Small intestine (tissue), 7 donors: ENCODE data around the gene BCL11A. TPM values are rescaled to one million over a fixed set of nuclear protein-coding genes. Genes with fewer than 3 reads are reported as not detected.
A peak's percentile ranks its signal among the peaks of the same experiment; 100 is the strongest.

ENCODE experiments used
- DNase-seq, 2 donors: peaks; one replicate each; pipeline versions ENCODE4 v3.0.0 to v3.0.0-alpha.2; 2013
- FAIRE-seq: peaks from 2 replicates; lab custom pipeline; 2012; peaks lifted over from hg19 to GRCh38; lab: Jason Lieb, UNC
- H3K27ac ChIP-seq, 3 donors: one replicate each; pipeline ENCODE4 v1.5.1; 2013; ENCODE audit warnings: low read length in 2 of 3, mild to moderate bottlenecking in 2 of 3, control low read depth in 1 of 3, inconsistent platforms in 1 of 3, low read depth in 1 of 3, moderate library complexity in 1 of 3
- H3K27me3 ChIP-seq, 3 donors: one replicate each; pipeline ENCODE4 v1.6.1; 2013; ENCODE audit warnings: low read length in 3 of 3, inconsistent platforms in 1 of 3; ENCODE audit not compliant: control insufficient read depth in 3 of 3, insufficient read depth in 3 of 3
- H3K36me3 ChIP-seq, 3 donors: one replicate each; pipeline ENCODE4 v1.6.1; 2013; ENCODE audit warnings: low read length in 3 of 3, inconsistent platforms in 1 of 3, low read depth in 1 of 3, mild to moderate bottlenecking in 1 of 3, moderate library complexity in 1 of 3; ENCODE audit not compliant: control insufficient read depth in 3 of 3, insufficient read depth in 2 of 3
- H3K4me1 ChIP-seq, 3 donors: one replicate each; pipeline ENCODE4 v1.6.1; 2013; ENCODE audit warnings: low read length in 2 of 3, inconsistent platforms in 1 of 3, low read depth in 1 of 3, mild to moderate bottlenecking in 1 of 3, moderate library complexity in 1 of 3; ENCODE audit not compliant: control insufficient read depth in 3 of 3, insufficient read depth in 2 of 3
- H3K4me3 ChIP-seq, 3 donors: one replicate each; pipeline ENCODE4 v1.5.1; 2013; ENCODE audit warnings: low read length in 3 of 3, control low read depth in 1 of 3, inconsistent platforms in 1 of 3, low read depth in 1 of 3, mild to moderate bottlenecking in 1 of 3, moderate library complexity in 1 of 3
- H3K9me3 ChIP-seq, 2 donors: one replicate each; pipeline ENCODE4 v1.6.1; 2013; ENCODE audit warnings: low read depth in 1 of 2, low read length in 1 of 2; ENCODE audit not compliant: control insufficient read depth in 2 of 2, insufficient read depth in 1 of 2
- WGBS, 3 donors: extraction: QIAGEN DNeasy Blood & Tissue Kit; methylation state at CpG; one replicate each; pipeline ENCODE4 v1.1.7; 2013; 5-methylcytosine and 5-hydroxymethylcytosine counted together
- polyA plus RNA-seq, 4 donors: library from polyadenylated mRNA; stranded (reverse) in 3 of 4; unstranded in 1 of 4; fragments of 200-250 nt in 3 of 4; fragments of 120-200 nt in 1 of 4; gene quantifications; one replicate each; pipeline versions ENCODE4 v1.2.1 to v1.2.3, GENCODE V29; 2013
- donor health status: healthy with polysubstance abuse.
- donor health status: control.
- donor health status: control.
- donor health status: Bipolar disorder and iron deficiency.
- donor health status: healthy.

Gene BCL11A
- polyA plus RNA-seq, 4 donors, result 2.2 to 22.5 (median 13.9) TPM

DNA sequence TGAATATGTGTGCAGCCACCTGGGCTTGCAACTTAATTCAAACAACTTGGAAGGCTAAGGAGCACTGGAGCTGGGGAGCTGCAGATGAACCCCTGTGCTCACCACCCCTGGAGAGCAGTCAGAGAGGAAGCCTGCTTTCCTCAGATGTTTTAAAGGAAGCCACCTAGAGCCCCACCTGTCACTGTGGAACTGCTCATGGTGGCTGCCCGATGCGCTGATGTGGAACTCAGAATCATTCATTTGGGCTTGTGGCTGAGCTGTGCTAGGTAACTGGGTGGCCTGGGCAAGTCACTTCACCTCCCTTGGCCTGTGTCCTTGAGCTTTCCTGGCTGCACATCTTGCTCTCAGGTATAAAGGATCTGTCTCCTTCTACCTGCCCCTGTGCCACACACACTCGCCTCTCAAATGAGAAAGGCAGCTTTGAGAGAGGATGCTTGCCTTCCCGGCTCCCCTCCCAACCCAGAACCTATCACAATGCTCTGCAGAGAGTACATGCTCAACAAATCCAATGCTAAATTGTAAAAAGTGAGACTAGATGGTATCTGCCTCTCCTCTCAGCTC lies 41.3 kb downstream of the BCL11A start:
- Histone ChIP-seq H3K36me3 (peaks cover 0 to 54% (median 0%) of the 10 kb centered on the region in 3 donors), H3K4me1 (peaks cover 5 to 72% (median 7%) of the 10 kb centered on the region in 3 donors), H3K4me3 (no peak overlapping the region), H3K27me3 (no peaks in the 10 kb centered on the region), H3K9me3 (no peaks in the 10 kb centered on the region), H3K27ac (peak overlapping the region in 1 of 3 donors; percentile 13)
- FAIRE-seq, result no peak
- DNase-seq, result no peak
- 82 to 87% (median 82%) methylated on average over 4 of the region's 4 CpGs for WGBS, 3 donors

DNA sequence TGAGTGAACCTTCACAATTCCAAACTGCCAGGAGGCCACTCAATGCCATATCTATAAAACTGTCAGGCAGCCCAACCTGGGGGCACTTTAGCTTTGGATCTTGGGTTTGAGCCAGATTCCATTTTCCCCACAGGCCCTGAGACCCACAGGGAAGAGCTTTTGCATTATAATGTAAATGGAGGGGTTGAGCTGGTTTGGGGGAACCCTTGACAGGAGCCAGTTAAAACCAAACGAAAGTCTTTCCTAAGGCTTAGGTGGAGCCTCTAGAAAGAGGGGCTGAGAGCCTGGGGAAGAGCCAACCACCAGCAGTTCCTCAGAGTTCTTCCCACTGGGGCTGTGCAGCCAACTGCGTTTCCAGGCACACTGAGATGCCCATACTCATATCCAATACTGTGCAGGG lies 42.7 kb downstream of the BCL11A start:
- no peak overlapping the region for H3K4me3 ChIP-seq
- H3K4me1 ChIP-seq, result peaks cover 5 to 62% (median 7%) of the 10 kb centered on the region in 3 donors
- DNase-seq (no peak), FAIRE-seq (no peak)
- no peaks in the 10 kb centered on the region for H3K9me3 ChIP-seq
- H3K27ac ChIP-seq, result no peak overlapping the region
- no peaks in the 10 kb centered on the region for H3K27me3 ChIP-seq
- H3K36me3 ChIP-seq, result peaks cover 0 to 53% (median 0%) of the 10 kb centered on the region in 3 donors
- 70 to 96% (median 82%) methylated on average over 2 of the region's 2 CpGs for WGBS, 3 donors

DNA sequence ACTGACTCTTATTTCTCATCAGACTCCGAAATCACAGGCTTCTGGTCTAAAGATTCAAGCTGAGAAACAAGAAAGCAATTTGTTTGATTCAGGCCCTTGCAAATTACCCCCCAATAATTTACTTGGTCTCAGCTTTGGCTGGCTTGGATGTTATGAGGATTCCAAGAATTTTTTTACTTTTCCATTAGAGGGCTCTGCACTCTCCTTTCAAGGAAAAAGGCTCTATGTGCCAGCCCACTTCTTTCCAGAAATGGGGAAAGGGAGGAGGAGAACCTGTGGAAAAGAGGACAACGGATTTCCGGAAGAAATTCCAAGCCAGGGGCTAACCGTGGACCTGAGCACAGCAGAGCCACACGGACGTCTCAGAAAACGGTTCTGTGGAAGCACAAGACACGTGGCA lies 44.4 kb downstream of the BCL11A start:
- Histone ChIP-seq H3K9me3 (no peaks in the 10 kb centered on the region), H3K27me3 (no peaks in the 10 kb centered on the region), H3K4me1 (peaks cover 5 to 49% (median 7%) of the 10 kb centered on the region in 3 donors), H3K27ac (no peak overlapping the region), H3K4me3 (no peak overlapping the region), H3K36me3 (peaks cover 0 to 59% (median 0%) of the 10 kb centered on the region in 3 donors)
- 67 to 68% (median 67%) methylated on average over 8 of the region's 8 CpGs for WGBS, 3 donors
- no peak for FAIRE-seq
- DNase-seq, result no peak

DNA sequence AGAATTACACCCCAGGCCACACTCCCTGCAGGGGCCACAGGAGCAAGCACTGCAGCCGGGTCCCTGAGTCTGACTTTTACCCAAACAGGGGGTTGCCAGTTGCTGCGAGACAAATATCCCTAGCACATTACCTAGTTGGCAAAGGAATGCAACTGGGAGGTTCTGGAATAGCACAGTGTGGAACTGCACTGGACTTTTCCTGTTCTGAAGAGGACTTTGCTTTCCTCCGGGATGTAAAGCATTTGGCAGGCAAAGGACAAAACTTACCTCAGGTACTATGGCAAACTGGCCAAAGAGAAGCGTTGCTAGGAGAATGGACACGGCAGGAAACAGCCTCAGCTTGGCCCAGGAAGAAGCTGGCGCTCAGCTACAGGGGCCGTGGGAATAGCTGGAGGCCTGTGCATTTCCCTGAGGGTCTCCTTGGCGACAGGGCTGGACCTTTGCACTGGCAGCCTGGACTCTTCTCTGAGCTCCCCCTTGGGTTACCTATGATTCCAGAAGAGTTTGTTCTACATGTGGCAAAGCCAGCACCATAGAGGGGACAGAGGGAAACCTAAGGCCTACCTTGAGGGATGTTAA lies 45.0 kb downstream of the BCL11A start:
- H3K27me3 ChIP-seq, result no peaks in the 10 kb centered on the region
- no peak overlapping the region for H3K4me3 ChIP-seq
- 37 to 63% (median 43%) methylated on average over 8 of the region's 8 CpGs for WGBS, 3 donors
- peak overlapping the region in 1 of 3 donors; percentile 26 for H3K27ac ChIP-seq
- peaks cover 5 to 43% (median 5%) of the 10 kb centered on the region in 3 donors for H3K4me1 ChIP-seq
- no peaks in the 10 kb centered on the region for H3K9me3 ChIP-seq
- no peak for FAIRE-seq
- peaks cover 0 to 57% (median 0%) of the 10 kb centered on the region in 3 donors for H3K36me3 ChIP-seq
- DNase-seq, result peak; percentile 55 to 79

DNA sequence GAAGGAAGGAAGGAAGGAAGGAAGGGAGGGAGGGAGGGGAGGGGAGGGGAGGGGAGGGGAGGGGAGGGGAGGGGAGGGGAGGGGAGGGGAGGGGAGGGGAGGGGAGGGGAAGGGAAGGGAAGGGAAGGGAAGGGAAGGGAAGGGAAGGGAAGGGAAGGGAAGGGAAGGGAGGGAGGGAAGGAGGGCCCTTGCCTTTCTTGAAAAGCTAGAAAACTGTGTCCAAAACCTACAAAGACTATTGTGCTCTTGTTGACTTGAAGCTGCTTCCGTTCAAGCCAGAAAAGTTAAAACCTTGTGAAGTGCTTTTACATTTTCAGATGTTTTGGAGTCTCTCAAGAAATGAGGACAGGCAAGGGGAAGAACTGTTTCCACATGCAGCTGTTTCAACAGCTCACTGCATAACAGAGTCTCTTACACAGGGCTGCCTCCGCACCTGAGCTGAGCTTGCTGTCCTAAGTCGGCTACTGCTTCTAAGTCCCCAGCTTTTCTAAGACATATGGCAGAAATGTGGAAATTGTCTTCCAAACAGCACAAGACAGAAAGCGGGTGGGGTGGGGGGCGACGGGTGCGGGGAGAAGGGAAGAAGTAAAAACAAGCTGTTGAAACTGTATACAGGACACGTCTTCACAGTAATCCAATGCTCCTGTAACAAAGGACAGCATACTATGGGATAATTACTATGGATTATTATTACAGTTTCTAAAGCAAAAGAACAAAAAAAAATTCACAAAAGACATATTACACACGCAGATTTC lies 46.1 kb downstream of the BCL11A start:
- 64 to 74% (median 71%) methylated on average over 9 of the region's 9 CpGs for whole genome bisulfite sequencing, 3 donors
- Histone ChIP-seq H3K27me3 (no peaks in the 10 kb centered on the region), H3K27ac (no peak overlapping the region), H3K4me1 (peaks cover 5 to 36% (median 5%) of the 10 kb centered on the region in 3 donors), H3K36me3 (peaks cover 0 to 58% (median 0%) of the 10 kb centered on the region in 3 donors), H3K9me3 (no peaks in the 10 kb centered on the region), H3K4me3 (no peak overlapping the region)
- DNase-seq (no peak), FAIRE-seq (no peak)

DNA sequence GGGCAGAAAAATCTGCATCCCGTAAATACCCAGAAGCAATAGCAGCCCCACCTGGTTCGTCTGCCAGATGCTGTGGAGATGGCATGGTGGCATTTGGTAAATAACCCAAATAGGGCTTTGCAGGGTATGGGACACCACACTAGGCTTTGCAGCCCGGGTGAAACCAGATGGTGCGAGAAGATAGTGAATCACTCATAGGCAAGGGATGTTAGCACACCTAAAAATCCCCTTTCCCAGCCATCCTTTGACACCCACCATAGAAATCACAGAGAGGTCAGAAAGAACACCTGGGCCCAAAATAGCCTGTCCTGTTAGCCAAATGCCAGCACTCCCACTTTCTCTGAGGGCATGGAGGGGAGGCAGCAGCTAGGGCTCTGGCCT lies 47.6 kb downstream of the BCL11A start:
- Histone ChIP-seq H3K27ac (no peak overlapping the region), H3K4me1 (peaks cover 2 to 24% (median 5%) of the 10 kb centered on the region in 3 donors), H3K36me3 (peaks cover 0 to 53% (median 0%) of the 10 kb centered on the region in 3 donors), H3K27me3 (no peaks in the 10 kb centered on the region), H3K9me3 (no peaks in the 10 kb centered on the region), H3K4me3 (no peak overlapping the region)
- FAIRE-seq (no peak), DNase-seq (no peak)
- WGBS, 3 donors, result 61 to 76% (median 69%) methylated on average over 4 of the region's 4 CpGs

DNA sequence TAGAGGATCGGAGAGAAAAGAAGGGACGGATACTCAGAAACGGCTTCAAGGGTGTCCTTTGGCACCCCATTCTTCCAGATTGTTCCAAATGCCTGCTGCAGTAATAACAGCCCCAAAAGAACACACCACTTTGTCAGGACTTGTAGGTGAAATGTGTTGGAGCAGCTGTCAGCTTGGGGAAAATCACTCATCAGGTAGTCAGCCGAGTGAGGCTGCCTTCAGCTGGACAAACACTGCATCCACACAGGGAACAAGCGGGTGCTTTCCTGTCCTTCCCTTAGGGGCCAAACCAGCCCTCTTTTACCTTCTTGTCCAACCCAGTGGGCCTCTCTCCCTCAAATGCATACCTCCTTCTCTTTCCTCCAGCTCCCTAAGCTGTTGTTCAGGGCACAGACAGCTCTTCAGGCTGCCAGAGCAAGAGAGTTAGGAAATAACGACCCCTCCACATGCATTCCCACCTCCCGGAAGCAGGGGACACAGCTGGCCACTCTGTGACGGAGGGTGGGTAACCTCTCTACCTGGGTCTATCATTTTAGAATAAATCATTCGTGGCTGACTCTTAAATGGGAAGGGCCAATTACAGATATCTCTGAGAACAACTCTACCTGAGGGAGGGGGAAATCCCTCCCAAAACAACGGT lies 48.1 kb downstream of the BCL11A start:
- 56 to 75% (median 63%) methylated on average over 10 of the region's 10 CpGs for WGBS, 3 donors

DNA sequence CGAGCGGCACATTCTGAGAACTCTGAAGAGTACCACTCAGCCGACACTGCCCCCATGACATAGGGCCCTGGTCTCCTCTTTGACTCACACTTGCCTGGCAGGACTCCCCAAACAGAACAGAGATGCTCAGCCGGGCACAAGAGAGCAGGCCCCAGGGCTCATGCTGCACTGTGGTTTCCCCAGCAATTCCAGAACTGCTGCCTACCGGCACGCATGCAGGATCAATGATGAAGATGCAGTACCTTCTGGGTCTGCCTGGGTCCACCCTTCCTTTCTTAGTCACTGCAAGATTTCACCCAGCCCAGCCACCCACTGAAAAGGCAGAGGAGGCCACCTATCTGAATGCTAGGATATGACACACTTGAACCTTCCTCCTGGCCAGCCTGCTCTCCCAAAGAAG lies 49.4 kb downstream of the BCL11A start:
- Histone ChIP-seq H3K36me3 (peaks cover 0 to 60% (median 0%) of the 10 kb centered on the region in 3 donors), H3K4me1 (peaks cover 2 to 18% (median 5%) of the 10 kb centered on the region in 3 donors), H3K4me3 (no peak overlapping the region), H3K27me3 (no peaks in the 10 kb centered on the region), H3K27ac (no peak overlapping the region), H3K9me3 (no peaks in the 10 kb centered on the region)
- DNase-seq (no peak), FAIRE-seq (no peak)
- WGBS, 3 donors, result 89 to 93% (median 90%) methylated on average over 6 of the region's 6 CpGs

More for the DNA sequence above, 48.1 kb downstream of the BCL11A start:
- peaks cover 0 to 54% (median 0%) of the 10 kb centered on the region in 3 donors for H3K36me3 ChIP-seq
- no peak for DNase-seq
- H3K9me3 ChIP-seq, result no peaks in the 10 kb centered on the region
- FAIRE-seq, result no peak
- H3K27ac ChIP-seq, result no peak overlapping the region
- peaks cover 2 to 21% (median 5%) of the 10 kb centered on the region in 3 donors for H3K4me1 ChIP-seq
- no peak overlapping the region for H3K4me3 ChIP-seq
- no peaks in the 10 kb centered on the region for H3K27me3 ChIP-seq
